ENCODE data around the gene VSIG8. TPM values are rescaled to one million over a fixed set of nuclear protein-coding genes. Genes with fewer than 3 reads are reported as not detected.

VSIG8 gene
- total RNA-seq, 4 donors from 2014 or later, result 0.11 TPM; not detected in 3

GRCh38 chr1:159870704-159871103, 8.2 kb upstream of the VSIG8 start:
- H3K36me3 ChIP-seq, result no peaks in the 10 kb centered on the region
- DNase-seq, result no peak
- 87 to 93% methylated on average over 5 of the region's 5 CpGs for WGBS, 2 donors
- no peaks in the 10 kb centered on the region for H3K27me3 ChIP-seq
- peaks cover 13 to 34% of the 10 kb centered on the region in 2 donors for H3K4me1 ChIP-seq
- TF ChIP-seq CTCF (IDR thresholded peaks at IDR 0.05) (no peak), POLR2A (IDR thresholded peaks at IDR 0.05) (no peak)
- intact Hi-C loops (cut with DNase I), result no loop called here
- no peak overlapping the region for H3K4me3 ChIP-seq (replicated peaks in 1 of 3)
- no peak overlapping the region for H3K27ac ChIP-seq
- H3K9me3 ChIP-seq, result no peaks in the 10 kb centered on the region

GRCh38 chr1:159869607-159870006, 7.2 kb upstream of the VSIG8 start:
- no peak overlapping the region for H3K4me3 ChIP-seq (replicated peaks in 1 of 3)
- TF ChIP-seq POLR2A (IDR thresholded peaks at IDR 0.05) (no peak), CTCF (IDR thresholded peaks at IDR 0.05) (no peak)
- intact Hi-C loops (cut with DNase I), result no loop called here
- no peaks in the 10 kb centered on the region for H3K27me3 ChIP-seq
- H3K36me3 ChIP-seq, result no peaks in the 10 kb centered on the region
- H3K27ac ChIP-seq, result no peak overlapping the region
- no peaks in the 10 kb centered on the region for H3K9me3 ChIP-seq
- peaks cover 13 to 34% of the 10 kb centered on the region in 2 donors for H3K4me1 ChIP-seq
- WGBS, 2 donors, result 79 to 87% methylated on average over 1 of the region's 1 CpG
- no peak for DNase-seq

GRCh38 chr1:159869173-159869572, 6.7 kb upstream of the VSIG8 start:
- Histone ChIP-seq H3K27me3 (no peaks in the 10 kb centered on the region), H3K9me3 (no peaks in the 10 kb centered on the region), H3K27ac (peak overlapping the region in 1 of 3 donors; percentile 47), H3K4me1 (peaks cover 13 to 34% of the 10 kb centered on the region in 2 donors), H3K36me3 (no peaks in the 10 kb centered on the region), H3K4me3 (replicated peaks in 1 of 3) (no peak overlapping the region)
- intact Hi-C loops (cut with DNase I), result no loop called here
- peak in 1 of 2 donors; percentile 26 for DNase-seq
- WGBS, 2 donors, result 62 to 67% methylated on average over 4 of the region's 4 CpGs
- TF ChIP-seq CTCF (IDR thresholded peaks at IDR 0.05), result no peak
- no peak for TF ChIP-seq POLR2A (IDR thresholded peaks at IDR 0.05)

GRCh38 chr1:159868766-159869165, 6.3 kb upstream of the VSIG8 start:
- DNase-seq, result no peak
- 82 to 86% methylated on average over 3 of the region's 3 CpGs for WGBS, 2 donors
- TF ChIP-seq CTCF (IDR thresholded peaks at IDR 0.05) (no peak), POLR2A (IDR thresholded peaks at IDR 0.05) (no peak)

GRCh38 chr1:159867664-159868026, 5.2 kb upstream of the VSIG8 start:
- peak; percentile 90 to 91 for DNase-seq
- intact Hi-C loops (cut with DNase I), result no loop called here
- Histone ChIP-seq H3K4me1 (peaks cover 13 to 34% of the 10 kb centered on the region in 2 donors), H3K4me3 (replicated peaks in 1 of 3) (no peak overlapping the region), H3K36me3 (no peaks in the 10 kb centered on the region), H3K27ac (peak overlapping the region; percentile 47 to 65 (median 63)), H3K9me3 (no peaks in the 10 kb centered on the region), H3K27me3 (no peaks in the 10 kb centered on the region)
- TF ChIP-seq CTCF (IDR thresholded peaks at IDR 0.05) (no peak), POLR2A (IDR thresholded peaks at IDR 0.05) (peak in 1 of 2 donors; percentile 53)
- 13 to 17% methylated on average over 9 of the region's 9 CpGs for WGBS, 2 donors

More at GRCh38 chr1:159868766-159869165, 6.3 kb upstream of the VSIG8 start:
- no peaks in the 10 kb centered on the region for H3K27me3 ChIP-seq
- intact Hi-C loops (cut with DNase I), result no loop called here
- no peaks in the 10 kb centered on the region for H3K9me3 ChIP-seq
- H3K36me3 ChIP-seq, result no peaks in the 10 kb centered on the region
- H3K4me1 ChIP-seq, result peaks cover 13 to 34% of the 10 kb centered on the region in 2 donors
- no peak overlapping the region for H3K4me3 ChIP-seq (replicated peaks in 1 of 3)
- H3K27ac ChIP-seq, result peak overlapping the region in 1 of 3 donors; percentile 47

Data from thyroid gland (tissue), 4 donors.